B cell (primary cell): ENCODE measurements around the gene GRIK5. TPM values are rescaled to one million over a fixed set of nuclear protein-coding genes. Genes with fewer than 3 reads are reported as not detected.
A peak's percentile ranks its signal among the peaks of the same experiment; 100 is the strongest.

ENCODE experiments used
- ATAC-seq: fragments of 200-7000 bp; cut with Tn5 transposase; one replicate; pipeline ENCODE4 v1.10.0; 2021; ENCODE audit warnings: low read depth, mild to moderate bottlenecking, moderate number of reproducible peaks, moderate library complexity
- CTCF ChIA-PET: fragments of 350-600 bp; sonication (Branson Sonifier 250); formaldehyde crosslinking; loops from one replicate; lab custom pipeline; 2021; ENCODE audit warnings: antibody characterized with exemption, inconsistent platforms; lab: Charles Lee
- POLR2A ChIA-PET: fragments of 350-600 bp; sonication (Branson Sonifier 250); formaldehyde crosslinking; loops from one replicate; lab custom pipeline; 2021; ENCODE audit warnings: antibody characterized with exemption; lab: Charles Lee
- DNase-seq: peaks from one replicate; pipeline ENCODE4 v3.0.0; 2013
- H2AFZ ChIP-seq: 2 replicates; pipeline ENCODE4 v1.6.1; 2012; ENCODE audit warnings: mild to moderate bottlenecking, low read depth, low read length; ENCODE audit not compliant: insufficient read depth, poor library complexity, severe bottlenecking
- H3K27ac ChIP-seq, 2 donors: 1 replicate in 1 of 2; 2 replicates in 1 of 2; pipeline ENCODE4 v1.5.1; 2012 to 2013; ENCODE audit warnings: low read length in 2 of 2, mild to moderate bottlenecking in 2 of 2, moderate library complexity in 1 of 2
- H3K27me3 ChIP-seq, 4 experiments: fragments of 200-600 bp in 1 of 4; sonication (generic) in 1 of 4; replicated peaks in 1 of 4; 1 replicate in 2 of 4; 2 replicates in 2 of 4; pipeline versions ENCODE4 v1.6.1 to v1.7.0; 2013 to 2016; ENCODE audit warnings: low read length in 3 of 4, mild to moderate bottlenecking in 2 of 4, mixed read lengths in 1 of 4, moderate library complexity in 1 of 4; ENCODE audit not compliant: insufficient read depth in 4 of 4, control insufficient read depth in 3 of 4; ENCODE audit errors: control extremely low read depth in 1 of 4
- H3K36me3 ChIP-seq, 2 experiments: replicated peaks in 1 of 2; 1 replicate in 1 of 2; 2 replicates in 1 of 2; pipeline versions ENCODE4 v1.6.1 to v1.7.1; 2013; ENCODE audit warnings: low read length in 1 of 2; ENCODE audit not compliant: insufficient read depth in 2 of 2, control insufficient read depth in 1 of 2; ENCODE audit errors: control extremely low read depth in 1 of 2, extremely low read depth in 1 of 2
- H3K4me1 ChIP-seq, 2 donors: fragments of 200-600 bp in 1 of 2; sonication (generic) in 1 of 2; 1 replicate in 1 of 2; 2 replicates in 1 of 2; pipeline versions ENCODE4 v1.5.1 to v1.6.1; 2013 to 2017; ENCODE audit warnings: low read length in 2 of 2; ENCODE audit not compliant: control insufficient read depth in 2 of 2, insufficient read depth in 2 of 2
- H3K4me2 ChIP-seq: replicated peaks from 2 replicates; pipeline ENCODE3; 2012; ENCODE audit warnings: mild to moderate bottlenecking, low read depth, low read length; ENCODE audit not compliant: poor library complexity, severe bottlenecking
- H3K4me3 ChIP-seq, 5 experiments: fragments of 200-600 bp in 1 of 5; sonication (generic) in 1 of 5; 1 replicate in 3 of 5; 2 replicates in 2 of 5; pipeline versions ENCODE4 v1.5.1 to v1.7.0; 2011 to 2016; ENCODE audit warnings: low read length in 4 of 5, mild to moderate bottlenecking in 4 of 5, low read depth in 2 of 5, control low read depth in 1 of 5, moderate library complexity in 1 of 5; ENCODE audit not compliant: insufficient read depth in 1 of 5; ENCODE audit errors: control extremely low read depth in 1 of 5, extremely low read depth in 1 of 5
- H3K79me2 ChIP-seq: fragments of 200-600 bp; sonication (generic); one replicate; pipeline ENCODE4 v1.6.0; 2016; ENCODE audit warnings: low read length; ENCODE audit not compliant: control insufficient read depth, insufficient read depth
- H3K9ac ChIP-seq: fragments of 200-600 bp; sonication (generic); 2 replicates; pipeline ENCODE4 v1.6.1; 2017; ENCODE audit warnings: mild to moderate bottlenecking, low read length, moderate library complexity
- H3K9me3 ChIP-seq, 3 donors: one replicate each; pipeline versions ENCODE4 v1.6.1 to v1.7.1; 2013; ENCODE audit warnings: low read length in 2 of 3; ENCODE audit not compliant: control insufficient read depth in 2 of 3, insufficient read depth in 1 of 3; ENCODE audit errors: control extremely low read depth in 1 of 3
- H4K20me1 ChIP-seq: 2 replicates; pipeline ENCODE4 v1.6.0; 2012; ENCODE audit warnings: mild to moderate bottlenecking, low read length; ENCODE audit not compliant: insufficient read depth, control insufficient read depth, poor library complexity, severe bottlenecking
- H3K27ac Mint-ChIP-seq: one replicate; pipeline ENCODE4 v1.8.0; 2021; ENCODE audit warnings: mixed read lengths
- H3K27me3 Mint-ChIP-seq: one replicate; pipeline ENCODE4 v1.8.0; 2021; ENCODE audit warnings: mixed read lengths
- H3K4me1 Mint-ChIP-seq: one replicate; pipeline ENCODE4 v1.8.0; 2021; ENCODE audit warnings: mixed read lengths
- H3K4me3 Mint-ChIP-seq: one replicate; pipeline ENCODE4 v1.8.0; 2021; ENCODE audit warnings: mixed read lengths
- H3K9me3 Mint-ChIP-seq: one replicate; pipeline ENCODE4 v1.8.0; 2022; ENCODE audit warnings: mixed read lengths; ENCODE audit not compliant: insufficient read depth
- CTCF ChIP-seq: fragments of 200-600 bp; IDR thresholded peaks from one replicate; pipeline ENCODE4 v1.8.0; 2022; ENCODE audit warnings: antibody characterized with exemption, mild to moderate bottlenecking
- EZH2 ChIP-seq: IDR thresholded peaks from 2 replicates; pipeline ENCODE4 v1.6.1; 2012; ENCODE audit warnings: borderline replicate concordance, low read depth, mild to moderate bottlenecking, moderate library complexity, low read length; ENCODE audit not compliant: insufficient read depth, poor library complexity, severe bottlenecking
- WGBS: methylation state at CpG from one replicate; pipeline ENCODE4 v1.1.5; 2013; ENCODE audit warnings: missing lambda C conversion rate; ENCODE audit not compliant: insufficient coverage; 5-methylcytosine and 5-hydroxymethylcytosine counted together
- intact Hi-C: fragments of 100-400 bp; cut with micrococcal nuclease; formaldehyde crosslinking; loops from one replicate; pipeline ENCODE4 v1.10.0; 2022
- polyA plus RNA-seq: library from polyadenylated mRNA; depleted of rRNA; stranded (reverse); fragments of >200 nt; gene quantifications from 2 replicates; pipeline ENCODE4 v1.2.3, GENCODE V29; 2012
- total RNA-seq, 2 donors: library from RNA; stranded (reverse); fragments of 120-200 nt in 1 of 2; gene quantifications; 1 replicate in 1 of 2; 2 replicates in 1 of 2; pipeline versions ENCODE4 v1.2.3 to v1.2.4, GENCODE V29; 2013 to 2022

The GRIK5 gene
- total and polyA plus RNA-seq, 2 donors (not counting 1 experiment from before 2014, with no cell fraction given) = 0.09 to 0.27 TPM

GRCh38 chr19:41994994-41995958 is 74.7 kb downstream of the GRIK5 start:
- DNase-seq = no peak
- H3K27ac ChIP-seq = no peak overlapping the region
- no peak overlapping the region for H3K4me2 ChIP-seq
- Mint-ChIP-seq H3K27me3 (peaks cover 55% of the 10 kb centered on the region), H3K4me3 (peak overlapping the region; percentile 74), H3K27ac (peak overlapping the region; percentile 41), H3K9me3 (no peaks in the 10 kb centered on the region), H3K4me1 (peaks cover 44% of the 10 kb centered on the region)
- H3K9me3 ChIP-seq = peaks cover 0 to 16% (median 0%) of the 10 kb centered on the region in 3 donors
- H3K36me3 ChIP-seq = no peaks in the 10 kb centered on the region
- POLR2A ChIA-PET = no interaction called here
- no peaks in the 10 kb centered on the region for H3K79me2 ChIP-seq
- H2AFZ ChIP-seq = no peak overlapping the region
- H3K27me3 ChIP-seq = peaks cover 0 to 67% (median 36%) of the 10 kb centered on the region in 4 experiments
- TF ChIP-seq CTCF (no peak), EZH2 (no peak)
- no peak overlapping the region for H3K9ac ChIP-seq
- 85% methylated on average over 16 of the region's 19 CpGs for WGBS
- CTCF ChIA-PET = interaction anchor here (0.7 kb wide), 1 partner anchor 201 kb away, joined by 4 read pairs; no protein-coding TSS in a partner anchor
- H3K4me3 ChIP-seq = no peak overlapping the region
- intact Hi-C loops = loop anchor here (1.0 kb wide), 1 partner anchor 36 kb away; the partner anchor contains the start of gene RABAC1
- H4K20me1 ChIP-seq = no peaks in the 10 kb centered on the region
- peaks cover 29 to 33% of the 10 kb centered on the region in 2 donors for H3K4me1 ChIP-seq
- ATAC-seq = no peak
